ENCODE results near the gene SEPTIN3.

DNA sequence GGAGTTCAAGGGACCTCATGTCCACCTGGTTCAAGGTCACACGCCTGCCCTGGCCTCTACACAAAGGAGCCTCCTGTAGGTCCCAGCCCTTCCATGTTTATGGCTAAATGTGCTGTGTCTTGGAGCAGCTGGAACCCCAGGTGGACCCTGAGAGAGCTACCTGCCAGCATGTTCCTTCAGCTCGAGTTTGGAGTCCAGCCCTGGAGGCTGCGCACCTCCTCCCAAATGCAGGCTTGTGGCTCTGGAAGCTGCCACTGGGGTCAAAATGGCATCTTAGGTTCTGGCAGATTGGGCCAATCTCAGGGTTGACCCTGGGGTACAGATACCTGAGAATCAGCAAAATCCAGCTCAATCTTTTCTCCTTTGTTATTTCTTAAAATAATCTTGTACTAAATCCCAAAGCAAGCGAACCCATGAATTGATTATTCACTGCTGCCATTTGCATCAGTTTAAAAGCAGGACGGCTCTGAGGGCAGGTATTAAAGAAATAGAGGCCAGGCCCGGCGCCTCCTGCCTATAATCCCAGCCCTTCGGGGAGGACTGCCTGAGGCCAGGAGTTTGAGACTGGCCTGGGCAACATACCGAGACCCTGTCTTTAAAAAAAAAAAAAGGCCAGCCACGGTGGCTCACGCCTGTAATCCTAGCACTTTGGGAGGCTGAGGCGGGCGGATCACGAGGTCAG, 45.5 kb upstream of the SEPTIN3 start:
- TF ChIP-seq CTCF (IDR thresholded peaks at IDR 0.05), result no peak
- no peak for TF ChIP-seq POLR2A (IDR thresholded peaks at IDR 0.05)
- TF ChIP-seq POLR2AphosphoS5 (IDR thresholded peaks at IDR 0.05), result no peak

All from gastroesophageal sphincter (tissue), 3 donors.